HG03139 (cell line): ENCODE data around the gene C1QTNF9.
"Not testable (repeated sequence)": the region's sequence is repeated elsewhere in the genome, so short reads cannot be mapped to it uniquely, and the experiment has no call there.

Experiments used
- ATAC-seq: cut with Tn5 transposase; IDR thresholded peaks from one replicate; pipeline ENCODE4 v1.9.1; 2021; ENCODE audit not compliant: unreplicated experiment

C1QTNF9 gene

GRCh38 chr13:24281188-24282008, 28.0 kb upstream of the C1QTNF9 start:
- no peak for ATAC-seq

- ATAC-seq, result no peak
Measured at GRCh38 chr13:24282256-24282655, 27.1 kb upstream of the C1QTNF9 start.

- ATAC-seq, result no peak
Measured at GRCh38 chr13:24284889-24285565, 24.4 kb upstream of the C1QTNF9 start.

- no peak for ATAC-seq
Measured at GRCh38 chr13:24286624-24287023, 22.8 kb upstream of the C1QTNF9 start.

GRCh38 chr13:24287748-24288287, 21.6 kb upstream of the C1QTNF9 start:
- ATAC-seq, result no peak

- no peak for ATAC-seq
Measured at GRCh38 chr13:24288870-24289269, 20.5 kb upstream of the C1QTNF9 start.

GRCh38 chr13:24290280-24290932, 19.0 kb upstream of the C1QTNF9 start:
- no peak for ATAC-seq

GRCh38 chr13:24292481-24292880, 16.9 kb upstream of the C1QTNF9 start:
- no peak for ATAC-seq

GRCh38 chr13:24293746-24294145, 15.6 kb upstream of the C1QTNF9 start:
- no peak for ATAC-seq

- ATAC-seq, result no peak
Measured at GRCh38 chr13:24299488-24300114, 9.8 kb upstream of the C1QTNF9 start.

GRCh38 chr13:24301434-24301833, 7.9 kb upstream of the C1QTNF9 start:
- no peak for ATAC-seq

GRCh38 chr13:24301911-24302310, 7.5 kb upstream of the C1QTNF9 start:
- no peak for ATAC-seq

- no peak for ATAC-seq
Measured at GRCh38 chr13:24304620-24305019, 4.8 kb upstream of the C1QTNF9 start.

- ATAC-seq, result no peak
Measured at GRCh38 chr13:24306632-24307031, 2.7 kb upstream of the C1QTNF9 start.

- no peak for ATAC-seq
Measured at GRCh38 chr13:24307211-24308067, 1.9 kb upstream of the C1QTNF9 start.

GRCh38 chr13:24308068-24308445, 1.3 kb upstream of the C1QTNF9 start:
- ATAC-seq, result no peak

GRCh38 chr13:24308488-24309020, 826 bp upstream of the C1QTNF9 start:
- no peak for ATAC-seq

- no peak for ATAC-seq
Measured at GRCh38 chr13:24313439-24313838, 4.1 kb downstream of the C1QTNF9 start.

GRCh38 chr13:24317835-24318234, 8.5 kb downstream of the C1QTNF9 start:
- ATAC-seq, result not testable (repeated sequence)

- ATAC-seq, result not testable (repeated sequence)
Measured at GRCh38 chr13:24318878-24319277, 9.5 kb downstream of the C1QTNF9 start.
